CD14-positive monocyte (primary cell): Measurements from ENCODE around the gene TMEFF2. TPM values are rescaled to one million over a fixed set of nuclear protein-coding genes. Genes with fewer than 3 reads are reported as not detected.

Experiments
- DNase-seq, 3 donors: peaks; one replicate each; pipeline ENCODE4 v3.0.0-alpha.2; 2011 to 2022
- H2AFZ ChIP-seq: 2 replicates; pipeline ENCODE4 v1.6.0; 2012; ENCODE audit warnings: mild to moderate bottlenecking, low read depth, low read length, inconsistent platforms; ENCODE audit not compliant: insufficient read depth, poor library complexity, severe bottlenecking
- H3K27ac ChIP-seq, 2 donors: 1 replicate in 1 of 2; 2 replicates in 1 of 2; pipeline ENCODE4 v1.5.1; 2012 to 2013; ENCODE audit warnings: low read length in 2 of 2, control low read depth in 1 of 2, inconsistent platforms in 1 of 2, low read depth in 1 of 2, mild to moderate bottlenecking in 1 of 2
- H3K27me3 ChIP-seq, 2 donors: one replicate each; pipeline versions ENCODE4 v1.6.0 to v1.6.1; 2011 to 2013; ENCODE audit warnings: low read length in 2 of 2; ENCODE audit not compliant: control insufficient read depth in 2 of 2, insufficient read depth in 2 of 2
- H3K36me3 ChIP-seq, 2 donors: replicated peaks in 1 of 2; 1 replicate in 1 of 2; 2 replicates in 1 of 2; pipeline versions ENCODE4 v1.5.1 to v1.6.1; 2012 to 2013; ENCODE audit warnings: low read length in 2 of 2, control low read depth in 1 of 2, inconsistent platforms in 1 of 2, mild to moderate bottlenecking in 1 of 2; ENCODE audit not compliant: insufficient read depth in 2 of 2, control insufficient read depth in 1 of 2
- H3K4me1 ChIP-seq, 2 donors: 1 replicate in 1 of 2; 2 replicates in 1 of 2; pipeline versions ENCODE4 v1.5.1 to v1.6.1; 2012 to 2013; ENCODE audit warnings: low read length in 2 of 2, control low read depth in 1 of 2, inconsistent platforms in 1 of 2, mild to moderate bottlenecking in 1 of 2, moderate library complexity in 1 of 2; ENCODE audit not compliant: insufficient read depth in 2 of 2, control insufficient read depth in 1 of 2
- H3K4me2 ChIP-seq: replicated peaks from 2 replicates; pipeline ENCODE3; 2012; ENCODE audit warnings: low read length, moderate library complexity, mild to moderate bottlenecking; ENCODE audit not compliant: poor library complexity, severe bottlenecking; ENCODE audit errors: extremely low read depth
- H3K4me3 ChIP-seq, 3 experiments: fragments of 200-600 bp in 1 of 3; sonication (generic) in 1 of 3; replicated peaks in 1 of 3; 1 replicate in 2 of 3; 2 replicates in 1 of 3; pipeline ENCODE4 v1.5.1; 2011 to 2013; ENCODE audit warnings: low read length in 3 of 3, mild to moderate bottlenecking in 3 of 3, control low read depth in 2 of 3, low read depth in 2 of 3, inconsistent platforms in 1 of 3, moderate library complexity in 1 of 3
- H3K79me2 ChIP-seq: 2 replicates; pipeline ENCODE4 v1.6.0; 2012; ENCODE audit warnings: mild to moderate bottlenecking, control low read depth, inconsistent platforms, low read length, moderate library complexity; ENCODE audit not compliant: insufficient read depth
- H3K9ac ChIP-seq: 2 replicates; pipeline ENCODE4 v1.6.0; 2017; ENCODE audit warnings: low read length, mild to moderate bottlenecking; ENCODE audit not compliant: insufficient read depth, poor library complexity, severe bottlenecking
- H3K9me3 ChIP-seq, 2 donors: replicated peaks in 1 of 2; 1 replicate in 1 of 2; 2 replicates in 1 of 2; pipeline versions ENCODE4 v1.5.1 to v1.6.1; 2012 to 2013; ENCODE audit warnings: low read length in 2 of 2, control low read depth in 1 of 2; ENCODE audit not compliant: control insufficient read depth in 1 of 2, insufficient read depth in 1 of 2
- H4K20me1 ChIP-seq: 2 replicates; pipeline ENCODE4 v1.6.0; 2012; ENCODE audit warnings: mild to moderate bottlenecking, low read length, control low read depth, moderate library complexity; ENCODE audit not compliant: insufficient read depth
- H3K27ac Mint-ChIP-seq, 7 donors: one replicate each; pipeline ENCODE4 v1.8.0; 2020; ENCODE audit warnings: mild to moderate bottlenecking in 7 of 7, mixed read lengths in 7 of 7, moderate library complexity in 6 of 7, inconsistent platforms in 2 of 7
- H3K27me3 Mint-ChIP-seq, 3 donors: one replicate each; pipeline ENCODE4 v1.8.0; 2021 to 2022; ENCODE audit warnings: low read depth in 3 of 3, mild to moderate bottlenecking in 3 of 3, mixed read lengths in 3 of 3, moderate library complexity in 3 of 3, inconsistent platforms in 1 of 3
- H3K36me3 Mint-ChIP-seq, 2 donors: one replicate each; pipeline ENCODE4 v1.8.0; 2020; ENCODE audit warnings: mixed read lengths in 2 of 2, inconsistent platforms in 1 of 2, mild to moderate bottlenecking in 1 of 2
- H3K4me1 Mint-ChIP-seq: one replicate; pipeline ENCODE4 v1.8.0; 2020; ENCODE audit warnings: mild to moderate bottlenecking, mixed read lengths
- H3K4me3 Mint-ChIP-seq, 2 donors: one replicate each; pipeline ENCODE4 v1.8.0; 2020; ENCODE audit warnings: mild to moderate bottlenecking in 2 of 2, mixed read lengths in 2 of 2, moderate library complexity in 1 of 2
- H3K9me3 Mint-ChIP-seq, 7 donors: one replicate each; pipeline ENCODE4 v1.8.0; 2020 to 2022; ENCODE audit warnings: mixed read lengths in 7 of 7, mild to moderate bottlenecking in 6 of 7, moderate library complexity in 6 of 7, inconsistent platforms in 2 of 7
- CTCF ChIP-seq: fragments of 200-600 bp; IDR thresholded peaks from one replicate; pipeline ENCODE4 v1.8.0; 2022; ENCODE audit warnings: antibody characterized with exemption, mild to moderate bottlenecking
- WGBS: methylation state at CpG from one replicate; pipeline ENCODE4 v1.1.5; 2013; ENCODE audit warnings: missing lambda C conversion rate; ENCODE audit not compliant: insufficient coverage; 5-methylcytosine and 5-hydroxymethylcytosine counted together
- intact Hi-C, 2 donors: fragments of 100-400 bp; cut with micrococcal nuclease; formaldehyde crosslinking; loops; one replicate each; pipeline versions ENCODE4 v1.15.0 to v1.15.1; 2023
- polyA plus RNA-seq, 3 donors: library from polyadenylated mRNA; depleted of rRNA in 1 of 3; unstranded in 2 of 3; stranded (reverse) in 1 of 3; fragments of 300-500 nt in 2 of 3; fragments of >200 nt in 1 of 3; fragmentation: Illumina TruSeq in 2 of 3; gene quantifications; 1 replicate in 2 of 3; 2 replicates in 1 of 3; pipeline ENCODE4 v1.2.3, GENCODE V29; 2012 to 2021

TMEFF2 gene
- polyA plus RNA-seq, 3 donors: not detected

- Histone ChIP-seq H3K27ac (no peak overlapping the region), H3K4me2 (no peak overlapping the region), H3K4me1 (no peaks in the 10 kb centered on the region), H3K9ac (no peak overlapping the region), H2AFZ (no peak overlapping the region), H3K36me3 (no peaks in the 10 kb centered on the region), H3K4me3 (no peak overlapping the region), H3K9me3 (no peaks in the 10 kb centered on the region), H3K79me2 (no peaks in the 10 kb centered on the region), H4K20me1 (no peaks in the 10 kb centered on the region), H3K27me3 (no peaks in the 10 kb centered on the region)
- DNase-seq: no peak
- WGBS: 100% methylated on average over 2 of the region's 4 CpGs
- intact Hi-C loops: no loop called here
- no peak for TF ChIP-seq CTCF
- peaks cover 0 to 4% (median 2%) of the 10 kb centered on the region in 7 donors for H3K9me3 Mint-ChIP-seq
- H3K4me1 Mint-ChIP-seq: no peaks in the 10 kb centered on the region
- H3K27ac Mint-ChIP-seq: no peak overlapping the region
- peaks cover 0 to 2% (median 0%) of the 10 kb centered on the region in 3 donors for H3K27me3 Mint-ChIP-seq
- no peak overlapping the region for H3K4me3 Mint-ChIP-seq
- no peaks in the 10 kb centered on the region for H3K36me3 Mint-ChIP-seq
Observed at GRCh38 chr2:191999101-191999841, 195.5 kb downstream of the TMEFF2 start.

- Mint-ChIP-seq H3K27ac (no peak overlapping the region), H3K4me1 (no peaks in the 10 kb centered on the region), H3K4me3 (no peak overlapping the region), H3K9me3 (no peaks in the 10 kb centered on the region), H3K36me3 (no peaks in the 10 kb centered on the region), H3K27me3 (peaks cover 0 to 2% (median 0%) of the 10 kb centered on the region in 3 donors)
- Histone ChIP-seq H4K20me1 (no peaks in the 10 kb centered on the region), H3K27me3 (no peaks in the 10 kb centered on the region), H2AFZ (no peak overlapping the region), H3K9me3 (no peaks in the 10 kb centered on the region), H3K4me2 (no peak overlapping the region), H3K36me3 (no peaks in the 10 kb centered on the region), H3K4me1 (no peaks in the 10 kb centered on the region), H3K9ac (no peak overlapping the region), H3K4me3 (no peak overlapping the region), H3K79me2 (no peaks in the 10 kb centered on the region), H3K27ac (no peak overlapping the region)
- TF ChIP-seq CTCF: no peak
- no CpG with 5 or more reads among the region's 2 CpGs for WGBS
- DNase-seq: no peak
- intact Hi-C loops: no loop called here
Observed at GRCh38 chr2:191995285-191995684, 199.4 kb downstream of the TMEFF2 start.
